HL-60 (cell line): Measurements from ENCODE around the gene ADIG.

Source experiments
- CTCF ChIP-seq: IDR thresholded peaks from one replicate; pipeline ENCODE4 v1.5.1; 2011; ENCODE audit warnings: low read length, control low read depth, inconsistent platforms; ENCODE audit not compliant: insufficient read depth
- POLR2AphosphoS5 ChIP-seq: IDR thresholded peaks from 2 replicates; pipeline ENCODE4 v1.6.1; 2012; ENCODE audit warnings: low read depth
- REST ChIP-seq: IDR thresholded peaks from 2 replicates; pipeline ENCODE4 v1.6.1; 2012; ENCODE audit warnings: low read depth; ENCODE audit not compliant: insufficient replicate concordance

- TF ChIP-seq CTCF = no peak
- no peak for TF ChIP-seq POLR2AphosphoS5
- TF ChIP-seq REST = no peak
Measured at GRCh38 chr20:38599410-38599882, 18.4 kb downstream of the ADIG start.
